PC-9 (cell line): ENCODE measurements around the gene ITGB8. TPM values are rescaled to one million over a fixed set of nuclear protein-coding genes. Genes with fewer than 3 reads are reported as not detected.

Experiments
- BruUV-seq: library from RNA; stranded (reverse); fragments of 400-500 nt; replicated peaks from 2 replicates; lab custom pipeline; 2021; lab: Mats Ljungman, UMichigan
- CTCF ChIA-PET: fragments of 300-600 bp; sonication (Branson Sonifier 250); formaldehyde crosslinking; loops from one replicate; lab custom pipeline; 2022; ENCODE audit warnings: antibody characterized with exemption; lab: Charles Lee
- POLR2A ChIA-PET: fragments of 300-600 bp; sonication (Branson Sonifier 250); formaldehyde crosslinking; loops from one replicate; lab custom pipeline; 2022; ENCODE audit warnings: antibody characterized with exemption; ENCODE audit not compliant: unreplicated experiment; lab: Charles Lee
- DNase-seq, 2 experiments: peaks; one replicate each; pipeline versions ENCODE4 v3.0.0 to v3.0.0-alpha.2; 2015 to 2022; ENCODE audit warnings: mixed read lengths in 1 of 2
- H2AFZ ChIP-seq: fragments of 200-600 bp; sonication (generic); 2 replicates; pipeline ENCODE4 v1.8.1; 2017; ENCODE audit warnings: antibody characterized with exemption
- H3F3A ChIP-seq: fragments of 200-600 bp; sonication (generic); 2 replicates; pipeline ENCODE4 v1.8.1; 2017; ENCODE audit warnings: antibody characterized with exemption, mild to moderate bottlenecking, low read depth; ENCODE audit not compliant: insufficient read depth
- H3K27ac ChIP-seq: fragments of 200-600 bp; sonication (generic); 2 replicates; pipeline ENCODE4 v1.6.1; 2016; ENCODE audit warnings: mixed run types
- H3K27me3 ChIP-seq: fragments of 200-600 bp; sonication (generic); 2 replicates; pipeline ENCODE4 v1.6.1; 2016; ENCODE audit warnings: low read depth, mixed run types; ENCODE audit not compliant: insufficient read depth
- H3K36me3 ChIP-seq: fragments of 200-600 bp; sonication (generic); 2 replicates; pipeline ENCODE4 v1.6.1; 2016; ENCODE audit warnings: low read depth, mixed run types
- H3K4me1 ChIP-seq: fragments of 200-600 bp; sonication (generic); replicated peaks from 2 replicates; pipeline ENCODE4 v1.6.1; 2016; ENCODE audit warnings: mixed run types; ENCODE audit not compliant: insufficient read depth
- H3K4me2 ChIP-seq: fragments of 200-600 bp; sonication (generic); 2 replicates; pipeline ENCODE4 v1.6.1; 2017; ENCODE audit warnings: mixed run types
- H3K4me3 ChIP-seq: fragments of 200-600 bp; sonication (generic); 2 replicates; pipeline ENCODE4 v1.6.1; 2016; ENCODE audit warnings: mixed run types
- H3K79me2 ChIP-seq: fragments of 200-600 bp; sonication (generic); 2 replicates; pipeline ENCODE4 v1.6.1; 2017; ENCODE audit warnings: low read depth, mixed run types
- H3K9me2 ChIP-seq: fragments of 200-600 bp; sonication (generic); 2 replicates; pipeline ENCODE4 v1.8.1; 2017; ENCODE audit warnings: mild to moderate bottlenecking; ENCODE audit not compliant: insufficient read depth
- H3K9me3 ChIP-seq: fragments of 200-600 bp; sonication (generic); 2 replicates; pipeline ENCODE4 v1.8.1; 2016; ENCODE audit warnings: low read depth; ENCODE audit not compliant: insufficient read depth
- H4K20me1 ChIP-seq: fragments of 200-600 bp; sonication (generic); 2 replicates; pipeline ENCODE4 v1.8.1; 2017; ENCODE audit not compliant: insufficient read depth
- EZH2 ChIP-seq: fragments of 200-600 bp; sonication (generic); IDR thresholded peaks from 2 replicates; pipeline ENCODE4 v1.8.0; 2017; ENCODE audit warnings: antibody characterized with exemption, low read depth
- intact Hi-C: fragments of 100-400 bp; cut with micrococcal nuclease; formaldehyde crosslinking; loops from one replicate; pipeline ENCODE4 v1.10.0; 2022; ENCODE audit not compliant: unreplicated experiment
- total RNA-seq: library from RNA; stranded (reverse); gene quantifications from 2 replicates; pipeline ENCODE4 v1.2.3, GENCODE V29; 2021
- TF ChIP-seq, protein P1 (sequence below): fragments of 200-600 bp; sonication (generic); conservative IDR thresholded peaks from 2 replicates; pipeline ENCODE4 v1.6.1; 2017; ENCODE audit warnings: mixed run types, antibody characterized with exemption, mild to moderate bottlenecking, moderate library complexity

ITGB8 gene
- total RNA-seq, 1 experiment from 2014 or later, result 20.1 TPM

DNA sequence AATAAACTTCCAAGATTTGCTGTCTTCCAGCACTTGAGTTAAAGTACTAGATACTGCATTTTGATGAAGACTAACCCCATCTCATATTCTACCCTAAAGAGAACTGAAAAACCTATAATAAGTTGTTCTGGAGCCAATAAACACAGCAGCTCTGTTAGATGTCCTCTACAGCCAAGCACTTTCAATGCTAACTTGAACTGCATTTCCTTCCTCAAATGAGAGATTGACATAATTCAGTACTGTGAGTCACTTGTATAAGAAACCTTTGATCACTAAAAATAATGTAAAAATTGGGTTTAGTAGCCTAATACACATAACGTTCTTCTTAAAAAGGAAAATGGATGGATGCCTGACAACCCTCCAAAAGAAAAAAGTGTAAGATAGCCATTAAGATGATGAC lies 81.3 kb downstream of the ITGB8 start:
- CTCF ChIA-PET, result no interaction called here
- POLR2A ChIA-PET, result no interaction called here
- Histone ChIP-seq H3K9me2 (peaks cover 4% of the 10 kb centered on the region; the same call in 1 of the 2 replicates), H3K4me1 (peaks cover 24% of the 10 kb centered on the region), H3F3A (peaks cover 20% of the 10 kb centered on the region), H3K4me2 (no peak overlapping the region), H3K9me3 (peaks cover 5% of the 10 kb centered on the region; the same call in 1 of the 2 replicates), H3K27ac (no peak overlapping the region), H3K4me3 (no peak overlapping the region), H3K79me2 (no peaks in the 10 kb centered on the region), H3K27me3 (no peaks in the 10 kb centered on the region), H3K36me3 (no peaks in the 10 kb centered on the region), H4K20me1 (no peaks in the 10 kb centered on the region), H2AFZ (no peak overlapping the region)
- no peak for DNase-seq
- intact Hi-C loops, result no loop called here
- no TSS peak for BruUV-seq
- TF ChIP-seq, protein P1, sequence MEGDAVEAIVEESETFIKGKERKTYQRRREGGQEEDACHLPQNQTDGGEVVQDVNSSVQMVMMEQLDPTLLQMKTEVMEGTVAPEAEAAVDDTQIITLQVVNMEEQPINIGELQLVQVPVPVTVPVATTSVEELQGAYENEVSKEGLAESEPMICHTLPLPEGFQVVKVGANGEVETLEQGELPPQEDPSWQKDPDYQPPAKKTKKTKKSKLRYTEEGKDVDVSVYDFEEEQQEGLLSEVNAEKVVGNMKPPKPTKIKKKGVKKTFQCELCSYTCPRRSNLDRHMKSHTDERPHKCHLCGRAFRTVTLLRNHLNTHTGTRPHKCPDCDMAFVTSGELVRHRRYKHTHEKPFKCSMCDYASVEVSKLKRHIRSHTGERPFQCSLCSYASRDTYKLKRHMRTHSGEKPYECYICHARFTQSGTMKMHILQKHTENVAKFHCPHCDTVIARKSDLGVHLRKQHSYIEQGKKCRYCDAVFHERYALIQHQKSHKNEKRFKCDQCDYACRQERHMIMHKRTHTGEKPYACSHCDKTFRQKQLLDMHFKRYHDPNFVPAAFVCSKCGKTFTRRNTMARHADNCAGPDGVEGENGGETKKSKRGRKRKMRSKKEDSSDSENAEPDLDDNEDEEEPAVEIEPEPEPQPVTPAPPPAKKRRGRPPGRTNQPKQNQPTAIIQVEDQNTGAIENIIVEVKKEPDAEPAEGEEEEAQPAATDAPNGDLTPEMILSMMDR, result no peak
- TF ChIP-seq EZH2, result no peak

DNA sequence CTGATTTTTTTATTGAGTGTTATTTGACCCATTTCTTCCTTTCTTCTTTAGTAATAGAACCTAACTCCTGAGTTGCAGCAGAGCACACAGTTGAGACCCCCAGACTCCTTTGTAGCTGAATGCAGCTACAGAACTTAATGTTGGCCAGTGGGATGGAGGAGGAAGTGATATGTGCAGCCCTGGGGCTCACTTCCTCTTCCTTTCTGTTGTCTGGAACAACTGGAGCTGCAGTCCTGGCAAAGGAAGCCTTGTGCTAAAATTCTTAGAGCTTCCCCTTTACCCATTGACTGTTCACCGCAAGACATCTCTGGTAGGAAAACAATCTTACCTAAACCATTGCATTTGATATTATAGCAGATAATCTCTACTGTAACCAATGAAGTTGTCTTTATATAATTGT lies 86.6 kb downstream of the ITGB8 start:
- no TSS peak for BruUV-seq
- CTCF ChIA-PET, result no interaction called here
- no peaks in the 10 kb centered on the region for H3K27me3 ChIP-seq

GRCh38 chr7:20417675-20418382 lies 87.1 kb downstream of the ITGB8 start:
- Histone ChIP-seq H3K4me1 (no peaks in the 10 kb centered on the region), H3K36me3 (no peaks in the 10 kb centered on the region), H2AFZ (no peak overlapping the region), H4K20me1 (no peaks in the 10 kb centered on the region), H3K9me3 (no peaks in the 10 kb centered on the region), H3F3A (no peaks in the 10 kb centered on the region), H3K4me3 (no peak overlapping the region), H3K27me3 (no peaks in the 10 kb centered on the region), H3K9me2 (peaks cover 4% of the 10 kb centered on the region; the same call in 1 of the 2 replicates), H3K79me2 (no peaks in the 10 kb centered on the region), H3K4me2 (no peak overlapping the region), H3K27ac (no peak overlapping the region)
- POLR2A ChIA-PET, result no interaction called here
- intact Hi-C loops, result no loop called here
- no TSS peak for BruUV-seq
- CTCF ChIA-PET, result no interaction called here
- DNase-seq, result no peak
- no peak for TF ChIP-seq EZH2
- TF ChIP-seq, protein P1, result no peak

More for the DNA sequence above, 86.6 kb downstream of the ITGB8 start:
- Histone ChIP-seq H3K4me3 (no peak overlapping the region), H4K20me1 (no peaks in the 10 kb centered on the region), H3K36me3 (no peaks in the 10 kb centered on the region), H3K27ac (no peak overlapping the region), H2AFZ (no peak overlapping the region), H3F3A (no peaks in the 10 kb centered on the region), H3K9me3 (no peaks in the 10 kb centered on the region), H3K4me1 (no peaks in the 10 kb centered on the region), H3K4me2 (no peak overlapping the region), H3K9me2 (peaks cover 4% of the 10 kb centered on the region; the same call in 1 of the 2 replicates), H3K79me2 (no peaks in the 10 kb centered on the region)
- TF ChIP-seq, protein P1, result no peak
- no peak for TF ChIP-seq EZH2
- POLR2A ChIA-PET, result no interaction called here
- intact Hi-C loops, result no loop called here
- DNase-seq, result no peak
